ENCODE data around the gene PHF20. TPM values are rescaled to one million over a fixed set of nuclear protein-coding genes. Genes with fewer than 3 reads are reported as not detected.
"Not testable (repeated sequence)": the region's sequence is repeated elsewhere in the genome, so short reads cannot be mapped to it uniquely, and the experiment has no call there.

Gene PHF20
- total and polyA plus RNA-seq, 2 of the 8 experiments (the other 6 are each of a cell fraction or from before 2014, with no cell fraction given): 25.6 to 70.1 TPM

DNA sequence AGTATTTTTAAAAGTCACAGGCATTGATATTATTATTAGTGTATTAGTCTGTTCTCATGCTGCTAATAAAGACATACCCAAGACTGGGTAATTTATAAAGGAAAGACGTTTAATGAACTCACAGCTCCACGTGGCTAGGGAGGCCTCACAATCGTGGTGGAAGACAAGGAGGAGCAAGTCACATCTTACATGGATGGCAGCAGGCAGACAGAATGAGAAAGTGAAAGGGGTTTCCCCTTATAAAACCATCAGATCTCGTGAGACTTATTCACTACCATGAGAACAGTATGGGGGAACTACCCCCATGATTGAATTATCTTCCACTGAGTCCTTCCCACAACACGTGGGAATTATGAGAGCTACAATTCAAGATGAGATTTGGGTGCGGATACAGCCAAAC, 187.5 kb downstream of the PHF20 start:
- H3K14ac ChIP-seq (ENCODE audit: insufficient read length); DNase-seq (ENCODE audit: low read depth in 1 of 2, low spot score in 2 of 2); H3K9me3 ChIP-seq (ENCODE audit: insufficient read depth in 2 of 2, low read depth in 1 of 2, low read length in 1 of 2); FAIRE-seq; H3K4me3 ChIP-seq (ENCODE audit: extremely low read depth in 1 of 4, insufficient read depth in 2 of 4, low read depth in 3 of 4, low read length in 4 of 4); H3K79me2 ChIP-seq (ENCODE audit: control insufficient read depth in 1 of 2, insufficient read depth in 2 of 2, low read length in 2 of 2); H2AFZ ChIP-seq (ENCODE audit: low read length); H3K9ac ChIP-seq (replicated peaks in 1 of 4; ENCODE audit: extremely low read depth in 1 of 4, low read depth in 3 of 4, low read length in 3 of 4); H3K18ac ChIP-seq (ENCODE audit: extremely low read depth, low read length); H3K23me2 ChIP-seq (ENCODE audit: low read depth, low read length); H3K27ac ChIP-seq (ENCODE audit: low read depth, low read length); H3K4me1 ChIP-seq (replicated peaks in 1 of 4; ENCODE audit: control insufficient read depth in 3 of 4, insufficient read depth in 4 of 4, low read length in 3 of 4); H3K56ac ChIP-seq (replicated peaks; ENCODE audit: insufficient read length, low read depth, low read length); H2BK120ac ChIP-seq (replicated peaks; ENCODE audit: low read depth, low read length); H2BK20ac ChIP-seq (ENCODE audit: low read length); H4K5ac ChIP-seq (ENCODE audit: insufficient read length, low read depth, low read length); H4K8ac ChIP-seq (ENCODE audit: extremely low read depth, insufficient read depth, low read length); H2BK5ac ChIP-seq (ENCODE audit: low read depth, low read length); H3K23ac ChIP-seq (ENCODE audit: insufficient read length); H3K4ac ChIP-seq (replicated peaks; ENCODE audit: insufficient read length, low read depth, low read length); H3K4me2 ChIP-seq (ENCODE audit: insufficient read depth in 1 of 2, low read depth in 2 of 2, low read length in 2 of 2); H3K36me3 ChIP-seq (ENCODE audit: control insufficient read depth in 2 of 4, insufficient read depth in 4 of 4, low read length in 3 of 4); H3K27me3 ChIP-seq (replicated peaks in 1 of 4; ENCODE audit: control insufficient read depth in 3 of 4, extremely low read depth in 1 of 4, insufficient read depth in 3 of 4, low read length in 3 of 4); H4K20me1 ChIP-seq (replicated peaks in 1 of 2; ENCODE audit: control insufficient read depth in 1 of 2, insufficient read depth in 2 of 2, low read length in 2 of 2); H2BK15ac ChIP-seq (ENCODE audit: low read length); H3K79me1 ChIP-seq (ENCODE audit: low read depth, low read length); H4K91ac ChIP-seq (replicated peaks; ENCODE audit: insufficient read length, low read length); H2BK12ac ChIP-seq (ENCODE audit: low read depth, low read length); H2AK5ac ChIP-seq (ENCODE audit: low read depth, low read length): not testable (repeated sequence)
- ChIA-PET POLR2A (ENCODE audit: partially characterized antibody) (interaction anchor here (0.9 kb wide), 1 partner anchor 217 kb away, joined by 3 read pairs; the partner anchor contains the start of gene RBM39), CTCF (ENCODE audit: partially characterized antibody) (interaction anchor here (0.9 to 2.3 kb wide), 5 partner anchors 11 to 493 kb away, joined by 3 to 8 read pairs (median 5); no protein-coding TSS in a partner anchor)
- WGBS, 2 experiments (ENCODE audit: extremely low coverage in 1 of 2, insufficient coverage in 1 of 2, insufficient read length in 1 of 2, insufficient replicate concordance in 2 of 2, low coverage in 1 of 2, low lambda C conversion rate in 2 of 2, missing lambda C conversion rate in 1 of 2): 90% methylated on average over 6 of the region's 6 CpGs; no CpG with 5 or more reads in 1 of the 2 experiments
